Ecto neural progenitor cell (in vitro differentiated cells): ENCODE measurements around the gene SRGAP1.

Experiments
- DNase-seq: peaks from one replicate; pipeline ENCODE4 v3.0.0-alpha.2; 2018; ENCODE audit warnings: low spot score

Gene SRGAP1

DNA sequence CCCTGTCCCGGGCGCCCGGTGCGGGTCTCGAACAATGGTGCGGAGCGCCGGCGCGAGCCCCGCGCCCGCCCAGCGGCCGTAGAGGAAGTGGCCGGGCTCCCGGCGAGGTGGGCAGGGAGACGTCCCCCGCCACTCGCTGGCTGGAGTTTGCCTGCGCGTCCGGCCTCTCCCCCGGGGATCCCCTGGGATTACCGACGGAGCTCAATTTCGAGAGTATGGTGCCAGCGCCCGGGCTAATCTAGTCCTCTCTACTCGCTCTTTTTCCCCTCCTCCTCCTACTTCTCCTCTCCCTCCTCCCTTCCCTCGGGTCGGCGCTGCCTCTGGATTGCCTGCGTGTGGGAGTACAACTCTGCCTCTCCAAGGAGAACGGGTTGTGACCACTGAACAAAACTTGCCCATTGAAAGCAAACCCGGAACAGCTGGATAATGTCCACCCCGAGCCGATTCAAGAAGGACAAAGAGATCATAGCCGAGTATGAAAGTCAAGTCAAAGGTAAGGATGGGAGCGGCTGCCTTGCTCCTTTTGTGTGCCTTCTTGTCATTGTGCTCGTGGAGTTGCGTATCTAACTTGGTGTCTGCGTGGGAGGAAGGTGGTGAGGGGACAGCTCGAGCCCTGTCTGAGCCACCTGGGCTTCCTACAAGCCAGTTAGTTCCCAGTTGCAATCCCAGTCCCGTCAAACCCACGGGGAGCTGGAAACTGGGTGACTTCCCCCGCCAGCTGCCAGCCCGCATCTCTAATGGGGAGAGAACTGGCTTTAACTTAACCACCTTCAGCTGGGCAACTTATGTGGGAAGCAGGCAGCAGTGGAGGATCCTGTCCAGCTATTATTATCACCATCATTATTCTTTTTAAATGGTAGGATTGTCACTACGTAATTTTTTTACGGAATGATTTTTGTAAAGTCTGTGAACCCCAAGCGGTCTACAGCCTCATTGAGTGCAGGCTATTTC lies at the start of gene SRGAP1:
Gene SRGAP1, plus strand, starts transcription at position 310 of the 951 bp plus-strand sequence. Its CDS starts 117 bp downstream, at position 427.
- DNase-seq: no peak

DNA sequence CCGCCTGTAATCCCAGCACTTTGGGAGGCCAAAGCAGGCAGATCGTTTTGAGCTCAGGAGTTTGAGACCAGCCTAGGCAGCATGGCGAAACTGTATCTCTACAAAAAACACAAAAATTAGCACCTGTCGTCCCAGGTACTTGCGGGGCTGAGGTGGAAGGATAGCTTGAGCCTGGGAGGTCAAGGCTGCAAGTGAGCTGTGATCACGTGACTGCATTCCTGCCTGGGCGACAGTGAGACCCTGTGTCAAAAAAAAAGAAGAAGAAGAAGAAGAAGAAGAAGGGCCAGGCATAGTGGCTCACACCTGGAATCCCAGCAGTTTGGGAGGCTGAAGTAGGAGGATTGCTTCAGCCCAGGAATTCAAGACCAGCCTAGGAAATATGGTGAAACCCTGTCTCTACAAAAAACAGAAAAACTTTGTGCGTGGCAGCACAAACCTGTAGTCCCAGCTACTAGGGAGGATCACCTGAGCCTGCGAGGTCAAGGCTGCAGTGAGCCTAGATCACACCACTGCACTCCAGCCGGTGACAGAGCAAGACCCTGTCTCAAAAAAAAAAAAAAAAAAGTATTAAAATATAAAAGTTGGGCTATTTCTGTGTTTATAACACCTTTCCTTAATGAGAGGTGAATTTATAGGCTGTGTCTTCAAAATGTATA lies 49.3 kb upstream of the SRGAP1 start:
- DNase-seq: no peak

DNA sequence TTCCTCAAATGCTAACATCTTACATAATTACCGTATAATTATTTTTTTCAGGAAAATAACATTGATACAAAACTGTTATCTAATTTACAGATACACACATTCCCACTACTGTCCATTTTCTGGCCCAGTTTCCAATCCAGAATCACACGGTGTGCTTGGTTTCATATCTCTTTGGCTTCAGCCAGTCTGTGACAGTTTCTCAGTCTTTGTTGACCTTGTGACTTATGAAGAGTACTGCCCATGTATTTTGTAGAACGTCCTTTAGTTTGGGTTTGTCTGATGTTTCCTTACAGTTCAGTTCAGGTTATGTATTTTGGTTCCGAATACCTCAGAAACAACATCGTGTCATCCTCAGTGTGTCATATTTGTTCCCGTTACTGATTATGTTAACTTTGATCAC lies 48.6 kb upstream of the SRGAP1 start:
- no peak for DNase-seq

DNA sequence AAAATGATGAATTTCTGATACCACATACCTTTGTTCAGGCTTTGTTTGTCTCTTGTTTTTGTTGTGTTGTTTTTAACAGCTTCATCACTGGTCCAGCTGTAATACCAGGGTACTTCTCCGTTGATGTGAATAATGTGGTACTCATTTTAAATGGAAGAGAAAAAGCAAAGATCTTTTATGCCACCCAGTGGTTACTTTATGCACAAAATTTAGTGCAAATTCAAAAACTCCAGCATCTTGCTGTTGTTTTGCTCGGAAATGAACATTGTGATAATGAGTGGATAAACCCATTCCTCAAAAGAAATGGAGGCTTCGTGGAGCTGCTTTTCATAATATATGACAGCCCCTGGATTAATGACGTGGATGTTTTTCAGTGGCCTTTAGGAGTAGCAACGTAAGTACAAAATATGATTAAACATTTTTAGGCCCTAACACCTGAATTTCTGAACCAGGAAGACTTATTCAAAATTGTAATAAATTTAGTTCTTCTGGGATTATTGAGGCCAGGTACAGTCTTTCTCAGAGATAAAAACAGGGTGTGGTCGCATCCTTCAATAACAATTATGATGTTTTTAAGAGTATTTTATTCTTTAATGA lies 42.4 kb upstream of the SRGAP1 start:
- DNase-seq: no peak

DNA sequence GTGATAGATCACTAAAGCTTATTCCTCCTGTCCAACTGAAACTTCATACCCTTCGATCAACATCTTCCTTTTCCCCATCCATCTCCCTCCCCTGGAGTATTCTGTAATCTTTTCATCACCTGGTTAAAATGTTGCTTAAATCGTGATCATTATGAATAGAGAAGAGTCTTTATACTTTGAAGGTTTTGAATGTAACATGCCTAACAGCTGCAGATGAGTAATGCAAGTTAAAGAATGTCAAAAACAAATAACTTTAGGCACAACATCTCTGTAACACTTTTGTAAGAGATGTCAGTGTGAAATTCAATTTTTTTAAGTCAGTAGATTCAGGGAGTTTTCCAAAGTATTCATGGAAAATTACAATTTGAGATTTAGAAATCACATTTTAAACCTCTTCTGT lies 39.8 kb upstream of the SRGAP1 start:
- no peak for DNase-seq

DNA sequence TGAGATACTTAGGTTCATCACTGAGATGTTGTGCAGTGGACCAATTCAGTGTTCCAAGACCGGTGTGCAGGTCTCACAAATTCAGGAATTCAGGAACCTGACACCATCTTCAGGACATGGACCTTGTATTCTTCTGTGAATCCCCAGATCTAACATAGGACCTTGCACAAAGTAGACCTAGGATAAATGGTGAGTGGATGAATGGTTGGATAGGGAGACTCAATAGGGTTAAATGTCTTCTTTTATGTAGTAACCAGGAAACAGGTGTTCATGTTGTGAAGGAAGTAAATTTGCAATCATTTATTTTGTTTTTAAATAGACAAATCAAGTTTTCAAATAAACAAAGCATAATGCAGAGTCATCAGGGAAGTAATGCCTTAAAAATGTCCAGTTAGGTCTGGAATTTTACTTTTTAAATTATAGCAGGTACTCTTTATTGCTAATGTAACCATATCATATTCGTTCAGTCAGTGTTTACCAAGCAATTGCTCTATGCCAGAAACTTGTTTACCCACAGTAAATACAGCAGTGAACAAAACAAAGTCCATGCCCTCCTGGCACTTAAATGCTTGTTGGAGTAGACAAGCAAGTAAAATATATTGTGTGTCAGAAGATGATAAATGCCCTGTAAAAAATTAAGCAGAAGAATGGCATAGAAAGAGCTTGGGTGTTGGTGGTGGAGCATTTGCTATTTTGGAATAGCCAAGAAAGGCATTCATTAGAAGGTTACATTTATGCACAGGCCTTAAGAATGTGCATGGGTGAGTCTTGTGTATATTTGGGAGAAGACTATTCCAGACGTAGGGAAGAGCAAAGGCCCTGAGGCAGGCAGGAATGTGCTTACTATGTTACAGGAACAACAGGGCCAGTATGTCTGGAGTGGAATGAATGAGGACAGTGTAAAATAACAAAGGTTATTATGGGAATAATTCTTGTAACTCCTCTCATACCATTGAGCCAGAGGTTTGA lies 38.5 kb upstream of the SRGAP1 start:
- DNase-seq: no peak

DNA sequence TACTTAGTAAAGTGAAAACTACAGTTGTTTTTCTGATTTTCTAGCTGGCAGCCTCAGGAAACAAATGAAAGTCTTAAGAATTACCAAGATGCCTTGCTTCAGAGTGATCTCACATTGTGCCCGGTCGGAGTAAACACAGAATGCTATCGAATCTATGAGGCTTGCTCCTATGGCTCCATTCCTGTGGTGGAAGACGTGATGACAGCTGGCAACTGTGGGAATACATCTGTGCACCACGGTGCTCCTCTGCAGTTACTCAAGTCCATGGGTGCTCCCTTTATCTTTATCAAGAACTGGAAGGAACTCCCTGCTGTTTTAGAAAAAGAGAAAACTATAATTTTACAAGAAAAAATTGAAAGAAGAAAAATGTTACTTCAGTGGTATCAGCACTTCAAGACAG lies 35.9 kb upstream of the SRGAP1 start:
- no peak for DNase-seq

DNA sequence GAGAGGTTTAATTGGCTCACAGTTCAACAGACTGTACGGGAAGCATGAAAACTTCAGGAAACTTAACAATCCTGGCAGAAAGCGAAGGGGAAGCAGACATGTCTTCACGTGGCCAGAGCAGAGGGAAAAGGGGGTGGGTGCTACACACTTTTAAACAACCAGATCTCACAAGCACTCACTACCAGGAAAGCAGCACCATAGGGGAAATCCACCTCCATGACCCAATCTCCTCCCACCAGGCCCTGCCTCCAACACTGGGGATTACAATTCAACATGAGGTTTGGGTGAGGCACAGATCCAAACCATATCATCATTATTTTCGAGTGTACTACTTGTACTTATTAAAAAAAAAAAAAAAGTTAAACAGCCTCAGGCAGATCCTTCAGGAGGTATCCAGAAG lies 34.9 kb upstream of the SRGAP1 start:
- DNase-seq: no peak

DNA sequence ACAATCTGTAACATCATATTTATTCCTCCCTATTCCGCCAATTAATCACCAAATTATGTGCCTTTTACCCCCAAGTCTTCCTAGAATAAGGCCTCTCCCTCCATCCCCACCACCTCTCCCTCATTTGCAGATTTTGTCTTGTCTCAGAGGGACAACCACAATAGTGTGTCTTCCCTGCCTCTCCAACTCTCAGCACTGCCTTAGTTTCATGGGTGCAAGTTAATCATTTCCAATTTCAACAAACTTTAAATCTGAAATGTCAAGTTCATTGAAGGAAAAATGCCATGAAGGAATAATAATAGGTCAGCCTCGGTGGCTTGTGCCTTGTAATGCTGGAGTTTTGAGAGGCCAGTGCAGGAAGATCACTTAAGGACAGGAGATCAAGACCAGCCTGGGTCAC lies 33.2 kb upstream of the SRGAP1 start:
- DNase-seq: no peak

DNA sequence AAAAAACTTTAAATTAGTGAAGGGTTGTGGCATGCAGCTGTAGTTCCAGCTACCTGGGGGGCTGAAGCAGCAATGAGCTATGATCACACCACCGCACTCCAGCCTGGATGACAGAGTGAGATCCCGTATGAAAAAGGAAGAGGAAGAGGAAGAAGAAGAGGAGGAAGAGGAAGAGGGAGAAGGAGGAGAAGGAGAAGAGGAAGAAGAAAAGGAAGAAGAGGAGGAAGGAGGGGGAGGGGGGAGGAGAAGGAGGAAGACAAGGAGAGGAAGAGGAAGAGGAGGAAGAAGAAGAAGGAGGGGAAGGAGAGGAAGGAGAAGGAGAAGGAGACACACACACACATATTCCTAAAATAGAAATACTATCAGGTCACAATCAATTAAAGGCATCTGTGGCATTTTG lies 32.7 kb upstream of the SRGAP1 start:
- no peak for DNase-seq

DNA sequence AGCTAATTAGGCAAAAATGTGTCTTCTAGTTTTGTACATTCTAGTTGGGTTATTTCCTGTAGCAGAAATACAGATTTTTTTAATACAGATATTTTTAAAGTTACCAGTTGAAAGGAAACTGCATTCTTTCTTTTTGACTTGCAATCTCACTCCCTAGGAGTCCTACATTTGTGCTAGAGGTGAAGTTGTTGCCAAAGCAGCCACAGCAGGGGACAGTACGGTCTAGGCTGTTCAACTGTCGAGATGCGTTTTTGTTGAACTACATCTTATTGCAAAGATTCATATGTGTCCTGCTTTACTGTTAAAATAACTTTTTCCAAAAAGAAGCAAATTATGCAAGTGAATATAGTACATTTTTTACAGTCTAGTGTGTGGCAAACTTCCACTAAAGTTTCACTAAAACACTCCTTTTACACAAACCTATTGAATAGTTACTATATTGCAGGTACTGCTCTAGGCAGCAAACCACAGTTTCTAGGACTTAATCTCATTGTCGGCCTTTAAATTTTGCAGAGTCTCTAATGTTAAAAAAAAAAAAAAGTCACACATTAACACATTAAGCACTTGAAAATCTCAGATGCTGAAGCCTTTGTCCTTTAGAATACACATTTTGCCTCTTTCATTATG lies 30.2 kb upstream of the SRGAP1 start:
- no peak for DNase-seq

DNA sequence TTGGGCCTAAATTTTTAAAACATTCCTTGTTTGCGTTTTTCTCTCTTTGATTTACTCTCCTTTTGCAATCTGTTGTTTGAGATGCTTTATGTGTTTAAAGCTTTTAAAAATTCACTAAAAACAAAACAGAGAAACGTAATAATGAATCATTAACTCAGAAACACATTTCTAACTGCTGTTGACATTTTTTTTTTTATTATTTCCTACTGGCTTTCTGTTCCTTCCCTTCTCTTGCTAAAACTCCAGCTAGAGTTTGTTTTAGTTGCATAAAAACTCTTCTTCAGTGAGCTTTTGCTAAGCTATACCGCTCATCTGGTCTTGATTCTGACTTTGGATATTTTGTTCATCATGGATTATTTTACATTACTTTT lies 29.0 kb upstream of the SRGAP1 start:
- DNase-seq: no peak

DNA sequence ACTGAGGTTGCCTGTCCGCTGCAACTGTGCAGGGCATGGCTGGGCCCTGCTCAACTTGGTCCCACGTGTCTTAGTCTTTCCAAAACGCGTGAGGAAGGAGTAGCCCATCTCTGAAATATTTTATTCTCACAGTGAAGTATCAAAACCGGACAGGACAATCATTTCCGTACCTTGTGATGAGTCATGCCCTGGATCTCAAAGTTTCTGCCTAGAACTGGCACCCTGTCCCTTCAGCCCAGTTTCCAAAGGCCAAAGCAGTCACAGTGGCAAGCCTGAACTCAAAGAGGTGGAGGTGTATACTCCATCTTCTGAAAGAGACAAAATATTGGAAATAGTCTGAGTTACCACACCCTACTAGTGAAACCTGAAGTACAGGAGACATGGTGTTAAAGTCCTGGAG lies 28.5 kb upstream of the SRGAP1 start:
- DNase-seq: no peak

DNA sequence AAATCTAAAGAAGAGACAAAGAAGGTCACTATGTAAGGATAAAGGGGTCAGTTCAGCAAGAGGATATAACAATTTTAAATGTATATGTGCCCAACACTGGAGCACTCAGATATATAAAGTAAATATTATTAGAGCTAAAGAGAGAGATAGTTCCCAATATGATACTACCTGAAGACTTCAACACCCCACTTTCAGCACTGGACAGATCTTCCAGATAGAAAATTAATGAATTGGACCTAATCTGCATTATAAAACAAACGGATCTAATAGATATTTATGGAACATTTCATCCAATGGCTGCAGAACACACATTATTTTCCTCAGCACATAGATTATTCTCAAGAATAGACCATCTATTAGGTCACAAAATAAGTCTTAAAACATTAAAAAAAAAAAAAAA lies 24.1 kb upstream of the SRGAP1 start:
- DNase-seq: no peak

DNA sequence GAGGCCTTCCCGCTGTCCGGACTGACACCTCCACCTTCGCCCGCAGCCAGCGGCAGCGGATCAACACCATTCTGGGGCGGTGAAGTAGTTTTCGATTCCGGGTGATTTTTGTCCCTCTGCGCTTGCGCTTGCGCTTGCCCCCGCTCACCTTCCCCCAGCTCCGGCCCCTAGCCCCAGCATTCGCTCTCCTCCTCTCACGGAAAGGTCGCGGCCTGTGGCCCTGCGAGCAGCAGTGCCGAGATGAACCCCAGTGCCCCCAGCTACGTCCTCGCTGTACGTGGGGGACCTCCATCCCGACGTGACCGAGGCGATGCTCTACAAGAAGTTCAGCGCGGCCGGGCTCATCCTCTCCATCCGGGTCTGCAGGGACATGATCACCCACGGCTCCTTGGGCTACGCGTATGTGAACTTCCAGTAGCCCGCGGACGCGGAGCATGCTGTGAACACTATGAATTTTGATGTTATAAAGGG lies 22.7 kb upstream of the SRGAP1 start:
- no peak for DNase-seq

DNA sequence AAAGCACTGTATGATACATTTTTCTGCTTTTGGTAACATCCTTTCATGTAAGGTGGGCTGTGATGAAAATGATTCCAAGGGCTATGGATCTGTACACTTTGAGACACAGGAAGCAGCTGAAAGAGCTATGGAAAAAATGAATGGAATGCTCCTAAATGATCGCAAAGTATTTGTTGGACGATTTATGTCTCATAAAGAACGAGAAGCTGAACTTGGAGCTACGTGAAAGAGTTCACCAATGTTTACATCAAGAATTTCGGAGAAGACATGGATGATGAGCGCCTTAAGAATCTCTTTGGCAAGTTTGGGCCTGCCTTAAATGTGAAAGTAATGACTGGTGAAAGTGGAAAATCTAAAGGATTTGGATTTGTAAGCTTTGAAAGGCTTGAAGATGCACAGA lies 22.1 kb upstream of the SRGAP1 start:
- no peak for DNase-seq

DNA sequence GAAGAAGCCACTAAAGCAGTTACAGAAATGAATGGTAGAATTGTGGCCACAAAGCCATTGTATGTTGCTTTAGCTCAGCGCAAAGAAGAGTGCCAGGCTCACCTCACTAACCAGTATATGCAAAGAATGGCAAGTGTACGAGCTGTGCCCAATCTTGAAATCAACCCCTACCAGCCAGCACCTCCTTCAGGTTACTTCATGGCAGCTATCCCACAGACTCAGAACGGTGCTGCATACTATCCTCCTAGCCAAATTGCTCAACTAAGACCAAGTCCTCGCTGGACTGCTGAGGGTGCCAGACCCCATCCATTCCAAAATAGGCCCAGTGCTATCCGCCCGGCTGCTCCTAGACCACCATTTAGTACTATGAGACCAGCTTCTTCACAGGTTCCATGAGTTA lies 21.5 kb upstream of the SRGAP1 start:
- DNase-seq: no peak

DNA sequence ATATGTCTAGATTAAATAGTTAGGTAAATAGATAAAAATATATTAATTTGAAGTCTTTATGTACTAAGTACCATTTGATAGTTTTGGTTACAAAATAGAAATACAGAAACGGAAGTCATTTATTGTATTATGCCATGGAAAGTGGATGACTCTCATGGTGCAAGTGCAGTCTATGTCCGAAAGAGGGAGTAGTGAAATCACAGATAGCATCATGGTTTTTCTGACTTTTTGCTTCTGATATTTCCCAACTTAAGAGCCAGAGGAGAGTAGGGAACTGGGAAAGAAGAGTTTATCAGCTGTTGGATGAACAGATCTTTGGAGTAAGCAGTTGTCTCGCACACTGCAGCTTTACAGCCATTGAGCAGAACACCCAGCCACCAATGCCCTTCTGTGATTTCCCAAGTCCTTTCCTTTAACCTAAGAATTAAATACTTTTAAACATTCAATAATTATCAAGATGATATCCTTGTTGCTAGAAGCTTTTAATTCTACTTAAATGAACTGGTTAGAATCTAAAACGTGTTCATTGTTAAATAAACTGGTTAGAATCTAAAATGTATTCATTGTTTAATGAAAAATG lies 18.4 kb upstream of the SRGAP1 start:
- DNase-seq: no peak

DNA sequence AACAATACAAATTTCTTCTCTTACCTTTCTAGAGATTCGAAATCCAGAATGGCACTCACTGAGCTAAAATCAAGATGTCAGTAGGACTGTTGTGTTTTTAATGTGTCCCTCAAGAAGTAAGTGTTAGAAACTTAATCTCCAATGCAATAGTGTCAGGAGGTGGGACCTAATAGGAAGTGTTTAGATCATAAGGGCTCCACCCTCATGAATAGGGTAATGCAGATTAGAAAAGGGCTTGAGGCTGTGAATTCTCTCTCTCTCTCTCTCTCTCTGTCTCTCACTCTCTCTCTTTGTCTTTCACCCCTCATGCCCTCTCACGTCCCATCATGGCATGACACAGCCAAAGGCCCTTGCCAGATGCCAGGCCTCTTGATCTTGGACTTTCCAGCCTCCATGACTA lies 15.6 kb upstream of the SRGAP1 start:
- no peak for DNase-seq

DNA sequence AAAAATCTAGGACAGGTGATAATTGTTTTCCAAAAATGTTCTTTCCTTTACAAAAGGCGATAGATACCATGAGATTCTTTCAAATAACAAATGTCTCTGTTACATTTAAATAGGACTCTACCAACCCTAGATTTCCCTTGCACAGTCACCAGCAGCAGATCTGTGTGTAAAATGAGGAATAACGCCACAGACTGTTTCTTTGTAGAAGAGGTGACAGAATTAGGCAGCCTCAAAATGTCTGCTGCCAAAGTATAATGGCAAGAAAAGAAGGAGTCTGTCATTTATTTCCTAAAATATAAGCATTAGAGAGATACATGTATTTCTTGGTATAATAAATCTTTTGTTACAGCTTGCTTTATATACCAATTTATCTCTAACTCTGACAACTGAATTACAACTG lies 8.5 kb upstream of the SRGAP1 start:
- DNase-seq: no peak

DNA sequence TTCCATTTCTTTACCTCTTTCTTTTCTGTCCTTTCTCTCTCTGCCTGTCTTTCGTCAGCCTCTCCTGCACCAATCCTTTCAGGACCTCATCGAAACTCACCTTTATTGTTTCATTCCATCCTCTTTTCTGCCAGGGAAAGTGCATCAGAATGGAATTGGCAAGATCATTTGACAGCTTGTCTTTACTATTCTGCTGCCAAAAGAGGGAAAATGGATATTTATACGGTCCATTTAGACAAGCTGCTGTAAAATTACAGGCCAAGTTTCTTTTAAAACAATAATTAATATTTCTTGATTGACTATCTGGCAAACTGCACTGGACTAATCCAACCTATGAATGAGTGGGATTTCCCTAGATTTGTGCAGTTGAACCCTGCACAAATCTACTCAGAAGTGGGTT lies 7.6 kb upstream of the SRGAP1 start:
- DNase-seq: no peak
